T-helper 2 cell (primary cell): ENCODE data around the gene ZNF497.
A peak's percentile ranks its signal among the peaks of the same experiment; 100 is the strongest.

ENCODE experiments used
- DNase-seq, 5 experiments: peaks; one replicate each; pipeline versions ENCODE4 v3.0.0 to v3.0.0-alpha.2; 2012 to 2022

Gene ZNF497

GRCh38 chr19:58346961-58347929, 15.3 kb downstream of the ZNF497 start:
- peak; percentile 36 to 72 (median 64) for DNase-seq

DNA sequence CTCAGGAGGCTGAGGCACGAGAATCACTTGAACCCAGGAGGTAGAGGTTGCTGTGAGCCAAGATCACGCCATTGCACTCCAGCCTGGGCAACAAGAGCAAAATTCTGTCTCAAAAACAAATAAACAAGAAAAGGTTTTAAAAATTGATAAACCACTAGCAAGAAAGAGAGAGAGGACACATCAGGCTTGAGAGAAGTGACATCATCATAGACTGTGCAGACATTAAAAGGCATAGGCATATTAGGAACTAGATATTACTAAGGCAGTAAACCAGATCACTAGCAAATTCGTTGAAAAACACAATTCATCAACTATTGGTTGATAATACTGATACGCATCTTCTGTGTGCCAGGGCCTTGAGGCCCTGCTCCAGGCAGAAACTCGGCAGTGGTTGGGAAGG, 17.0 kb downstream of the ZNF497 start:
- DNase-seq, result no peak

- DNase-seq, result no peak
Observed at GRCh38 chr19:58338825-58339558, 23.6 kb downstream of the ZNF497 start.

DNA sequence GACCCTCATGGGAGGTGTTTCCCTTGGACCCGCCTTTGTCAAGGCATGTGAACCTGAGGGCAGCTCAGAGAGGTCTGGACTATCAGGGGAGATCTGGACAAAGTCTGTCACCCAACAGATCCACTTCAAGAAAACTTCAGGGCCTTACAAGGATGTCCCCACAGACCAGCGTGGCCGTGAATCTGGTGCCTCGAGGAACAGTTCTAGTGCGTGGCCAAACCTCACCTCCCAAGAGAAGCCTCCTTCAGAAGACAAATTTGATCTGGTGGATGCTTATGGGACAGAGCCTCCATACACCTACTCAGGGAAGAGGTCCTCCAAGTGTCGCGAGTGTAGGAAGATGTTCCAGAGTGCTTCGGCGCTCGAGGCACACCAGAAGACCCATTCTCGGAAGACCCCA, 24.2 kb downstream of the ZNF497 start:
- DNase-seq, result no peak

DNA sequence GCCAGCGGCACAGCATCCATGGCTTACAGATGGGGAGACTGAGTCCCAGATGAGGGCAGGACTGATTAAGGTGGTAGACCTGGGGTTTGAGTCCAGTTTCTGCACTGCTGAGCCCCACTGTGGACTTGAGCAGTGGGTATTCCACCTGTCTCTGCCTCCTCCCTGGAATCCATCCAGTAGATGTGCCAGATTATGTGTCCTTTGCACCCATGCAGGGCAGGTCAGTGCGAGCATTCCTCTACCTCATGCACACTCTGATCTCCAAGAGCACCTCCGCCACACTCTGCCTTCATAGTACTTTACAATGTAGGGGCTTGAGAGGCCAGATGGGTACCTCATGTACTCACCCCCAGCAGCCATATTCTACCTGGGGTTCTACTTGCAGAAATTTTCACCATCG, 25.7 kb downstream of the ZNF497 start:
- DNase-seq, result no peak

GRCh38 chr19:58336216-58336615, 26.3 kb downstream of the ZNF497 start:
- DNase-seq, result no peak

DNA sequence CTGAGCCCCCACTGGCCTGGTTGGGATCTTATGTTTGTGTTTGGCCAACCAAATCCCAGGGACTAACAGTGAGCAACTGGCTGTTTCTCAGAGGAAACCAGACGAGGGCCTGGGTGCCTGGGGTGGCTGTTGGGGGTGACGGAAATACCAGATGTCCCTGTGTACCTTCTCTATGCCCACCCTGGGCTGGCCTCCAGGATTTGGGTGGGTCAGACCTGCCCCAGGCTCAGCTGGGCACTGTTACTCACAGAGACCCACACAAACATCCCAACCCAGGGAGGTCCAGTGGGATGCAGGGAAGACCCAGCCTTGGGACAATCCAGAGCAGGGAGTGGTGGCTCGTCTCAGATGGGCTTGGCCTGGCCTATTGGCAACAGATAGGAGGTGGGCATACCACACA, 26.9 kb downstream of the ZNF497 start:
- DNase-seq, result no peak

DNA sequence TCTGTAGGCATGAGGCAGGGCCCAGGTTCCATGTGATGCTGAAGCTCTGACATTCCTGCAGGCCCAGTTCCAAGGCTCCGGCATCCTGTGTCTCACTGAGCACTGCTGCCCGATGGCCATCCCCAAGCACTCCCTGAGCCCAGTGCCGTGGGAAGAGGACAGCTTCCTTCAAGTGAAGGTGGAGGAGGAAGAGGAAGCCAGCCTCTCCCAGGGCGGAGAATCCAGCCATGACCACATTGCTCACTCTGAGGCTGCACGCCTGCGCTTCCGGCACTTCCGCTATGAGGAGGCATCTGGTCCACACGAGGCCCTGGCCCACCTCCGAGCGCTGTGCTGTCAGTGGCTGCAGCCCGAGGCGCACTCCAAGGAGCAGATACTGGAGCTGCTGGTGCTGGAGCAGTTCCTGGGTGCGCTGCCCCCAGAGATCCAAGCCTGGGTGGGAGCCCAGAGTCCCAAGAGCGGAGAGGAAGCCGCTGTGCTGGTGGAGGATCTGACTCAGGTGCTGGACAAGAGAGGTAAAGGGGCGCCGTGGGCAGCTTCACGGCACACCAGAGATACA, 27.8 kb downstream of the ZNF497 start:
- no peak for DNase-seq

DNA sequence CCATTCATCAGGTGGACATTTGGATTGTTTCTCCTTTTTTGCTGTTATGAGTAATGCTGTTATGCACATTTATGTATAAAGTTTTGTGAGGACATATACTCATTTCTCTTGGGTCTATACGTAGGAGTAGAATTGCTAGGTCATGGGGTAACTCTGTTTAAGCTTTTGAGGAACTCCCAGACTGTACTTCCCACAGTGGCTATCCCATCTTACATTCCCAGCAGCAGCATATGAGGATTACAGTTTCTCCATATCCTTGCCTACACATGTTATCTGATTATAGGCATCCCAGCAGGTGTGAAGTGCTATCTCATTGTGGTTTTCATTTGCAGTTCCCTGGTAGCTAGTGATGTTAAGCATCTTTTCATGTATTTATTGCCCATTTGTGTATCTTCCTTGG, 29.9 kb downstream of the ZNF497 start:
- no peak for DNase-seq

GRCh38 chr19:58330458-58330857, 32.1 kb downstream of the ZNF497 start:
- no peak for DNase-seq

- DNase-seq, result no peak
Observed at GRCh38 chr19:58328999-58329398, 33.6 kb downstream of the ZNF497 start.

DNA sequence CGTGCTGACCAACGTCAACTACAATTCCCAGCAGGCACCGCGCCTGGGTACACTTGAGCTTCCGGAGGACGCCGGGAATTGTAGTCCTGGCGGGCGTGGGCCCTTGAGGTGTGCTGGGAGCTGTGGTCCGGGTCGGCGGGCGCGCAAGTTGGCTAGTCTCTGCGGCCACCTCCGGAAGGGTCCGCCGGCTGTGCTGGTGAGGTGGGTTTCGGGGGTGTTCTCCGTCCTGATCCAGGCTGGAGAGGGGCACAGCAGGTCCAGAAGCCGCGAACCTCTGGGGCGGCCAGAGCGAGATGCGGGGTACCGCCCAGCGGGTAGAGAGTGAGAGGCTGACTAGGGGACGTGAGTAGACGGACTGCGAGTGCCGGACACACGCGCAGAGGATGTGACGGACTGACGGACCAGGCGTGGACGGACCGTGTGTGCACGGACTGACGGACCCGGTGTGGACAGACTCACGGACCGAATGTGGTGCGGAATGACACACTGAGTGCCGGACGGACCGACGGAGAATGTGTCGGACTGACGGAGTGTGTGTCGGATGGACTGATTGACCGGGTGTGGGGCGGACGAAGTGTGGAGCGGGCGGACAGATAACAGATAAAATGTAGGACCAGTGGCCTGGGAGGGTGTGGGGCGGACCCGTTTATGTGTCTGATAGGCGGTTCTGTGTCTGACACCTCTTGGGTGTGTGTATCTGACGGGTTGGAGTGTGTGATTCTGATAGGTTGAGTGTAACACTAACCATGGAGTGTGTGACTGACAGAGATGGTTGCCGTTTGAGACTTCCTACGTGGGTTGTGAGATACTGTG, 35.4 kb downstream of the ZNF497 start, which contains the start of gene ZSCAN22:
Gene ZSCAN22, plus strand, starts transcription at position 81 of the 813 bp plus-strand sequence. CDS start 7,809 bp downstream, outside the sequence.
- peak; percentile 64 to 91 (median 82) for DNase-seq

GRCh38 chr19:58326501-58326913, 36.0 kb downstream of the ZNF497 start:
- no peak for DNase-seq

DNA sequence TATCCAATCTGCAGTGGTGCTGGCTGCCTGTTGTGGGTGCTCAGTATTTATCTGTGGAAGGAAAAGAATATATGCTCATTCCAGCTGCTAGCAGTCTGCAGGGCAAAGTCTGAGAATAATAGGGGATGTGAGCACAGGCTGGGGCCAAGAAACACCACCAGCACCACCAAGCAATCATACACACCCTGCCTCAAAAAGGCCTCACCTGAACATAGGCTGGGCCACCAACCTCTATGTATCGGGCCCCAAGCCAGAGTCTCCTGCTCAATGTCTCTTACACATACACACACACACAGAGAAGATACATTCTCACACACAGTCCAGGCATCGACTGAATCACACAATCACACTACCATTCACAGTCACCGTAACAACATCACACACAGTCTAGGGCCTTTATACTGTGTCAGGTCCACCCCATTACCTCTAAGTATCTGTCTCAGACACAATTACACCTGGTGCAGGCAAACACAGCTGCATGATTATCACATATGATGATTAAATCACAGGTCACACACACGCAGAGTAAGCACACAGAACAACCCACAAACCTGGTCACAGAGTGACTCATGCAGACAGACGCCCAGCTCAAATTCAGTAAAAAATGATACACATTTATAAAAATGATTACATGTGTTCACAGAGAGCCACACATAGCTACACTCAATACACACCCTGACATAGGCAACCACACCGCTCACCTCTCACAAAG, 37.1 kb downstream of the ZNF497 start:
- peak in 1 of 5 experiments; percentile 27 for DNase-seq

DNA sequence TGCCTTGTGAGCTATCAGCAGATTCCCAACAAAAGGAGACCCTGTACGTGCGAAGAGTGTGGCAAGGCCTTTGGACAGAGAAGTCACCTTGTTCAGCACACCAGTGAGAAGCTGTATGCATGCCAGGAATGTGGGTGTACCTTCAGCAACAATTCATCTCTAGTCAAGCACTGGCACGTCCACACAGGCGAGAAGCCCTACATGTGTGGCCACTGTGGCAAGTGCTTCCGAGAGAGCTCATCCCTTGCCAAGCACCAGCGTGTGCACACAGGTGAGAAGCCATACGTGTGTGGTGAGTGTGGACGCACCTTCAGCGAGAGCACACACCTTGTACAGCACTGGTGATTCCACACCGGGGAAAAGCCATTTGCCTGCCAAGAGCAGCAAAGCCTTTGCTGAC, 43.3 kb downstream of the ZNF497 start:
- no peak for DNase-seq

- DNase-seq, result no peak
Observed at GRCh38 chr19:58318297-58318696, 44.3 kb downstream of the ZNF497 start.

DNA sequence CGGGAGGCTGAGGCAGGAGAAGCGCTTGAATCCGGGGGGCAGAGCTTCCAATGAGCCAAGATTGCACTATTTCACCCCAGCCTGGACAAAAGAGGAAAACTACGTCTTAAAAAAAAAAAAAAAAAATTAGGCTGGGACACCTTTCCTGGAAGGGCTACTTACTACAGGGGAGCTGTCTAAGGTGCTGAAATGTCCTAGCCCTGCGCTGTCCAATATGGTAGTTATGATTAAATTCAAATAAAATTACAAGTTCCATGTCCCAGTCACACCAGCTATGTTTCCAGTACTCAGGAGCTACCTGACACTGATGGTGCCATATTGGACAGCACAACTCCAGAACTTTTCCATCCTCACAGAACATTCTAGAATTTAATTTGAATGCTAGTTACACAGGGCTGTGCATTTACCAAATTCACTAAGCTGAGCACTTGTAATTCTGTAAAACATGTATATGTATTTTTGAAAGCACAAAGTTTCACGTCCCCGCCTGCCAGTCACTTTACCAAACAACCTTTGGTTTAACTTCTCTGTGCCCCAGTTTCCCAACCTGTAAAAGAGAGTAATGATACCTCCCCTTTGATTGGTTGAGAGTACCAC, 45.0 kb downstream of the ZNF497 start:
- DNase-seq, result peak in 1 of 5 experiments; percentile 27

- no peak for DNase-seq
Observed at GRCh38 chr19:58315580-58315979, 47.0 kb downstream of the ZNF497 start.

- no peak for DNase-seq
Observed at GRCh38 chr19:58311345-58311865, 51.1 kb downstream of the ZNF497 start.

- peak in 1 of 5 experiments; percentile 8 for DNase-seq
Observed at GRCh38 chr19:58310685-58311084, 51.9 kb downstream of the ZNF497 start.

DNA sequence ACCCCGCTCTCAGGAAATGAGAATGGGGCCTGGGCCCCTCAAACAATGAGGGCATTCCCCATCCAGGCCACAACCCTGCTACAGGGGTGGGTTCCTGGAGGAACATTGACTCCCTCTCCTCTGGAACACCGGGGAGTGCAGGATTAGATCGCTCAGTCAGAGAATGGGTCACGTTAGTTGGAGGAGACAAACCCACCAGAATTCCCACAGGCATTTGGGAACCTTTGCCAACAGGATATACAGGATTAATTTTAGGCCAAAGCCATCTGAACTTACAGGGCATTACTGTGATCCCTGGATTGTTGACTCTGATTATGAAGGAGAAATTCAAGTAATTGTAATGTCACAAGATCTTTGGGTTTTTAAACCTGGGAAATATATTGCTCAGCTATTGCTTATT, 54.8 kb downstream of the ZNF497 start:
- no peak for DNase-seq
